HUES64 (cell line): ENCODE data around the gene ROBO2.

Experiments
- H3K27ac ChIP-seq: 2 replicates; pipeline ENCODE4 v1.7.0; 2013; ENCODE audit warnings: low read depth, low read length, inconsistent platforms
- H3K27me3 ChIP-seq: 2 replicates; pipeline ENCODE4 v1.6.1; 2013; ENCODE audit warnings: mild to moderate bottlenecking, low read length; ENCODE audit not compliant: insufficient read depth
- H3K36me3 ChIP-seq: 2 replicates; pipeline ENCODE4 v1.6.1; 2013; ENCODE audit warnings: mild to moderate bottlenecking, low read length; ENCODE audit not compliant: insufficient read depth
- H3K4me1 ChIP-seq: 2 replicates; pipeline ENCODE4 v1.6.1; 2013; ENCODE audit warnings: mild to moderate bottlenecking, low read length, moderate library complexity; ENCODE audit not compliant: insufficient read depth
- H3K4me3 ChIP-seq: 2 replicates; pipeline ENCODE4 v1.5.1; 2013; ENCODE audit warnings: mild to moderate bottlenecking, low read length, moderate library complexity
- H3K9ac ChIP-seq: 2 replicates; pipeline ENCODE4 v1.6.1; 2013; ENCODE audit warnings: mild to moderate bottlenecking, low read depth, low read length
- H3K9me3 ChIP-seq: 2 replicates; pipeline ENCODE4 v1.6.1; 2013; ENCODE audit warnings: low read depth, low read length; ENCODE audit not compliant: insufficient read depth
- WGBS: fragments of 150-250, 120-280 bp; methylation state at CpG from one replicate; pipeline ENCODE4 v1.1.7; 2013; ENCODE audit warnings: missing lambda C conversion rate; 5-methylcytosine and 5-hydroxymethylcytosine counted together

The ROBO2 gene

GRCh38 chr3:77536038-77536775 is 496.3 kb downstream of the ROBO2 start:
- Histone ChIP-seq H3K4me1 (peaks cover 12% of the 10 kb centered on the region), H3K27ac (no peak overlapping the region), H3K9ac (no peak overlapping the region), H3K27me3 (no peaks in the 10 kb centered on the region), H3K9me3 (no peaks in the 10 kb centered on the region), H3K36me3 (no peaks in the 10 kb centered on the region), H3K4me3 (no peak overlapping the region)
- 70% methylated on average over 3 of the region's 3 CpGs for WGBS

- H3K4me3 ChIP-seq, result no peak overlapping the region
- peaks cover 14% of the 10 kb centered on the region for H3K4me1 ChIP-seq
- no peaks in the 10 kb centered on the region for H3K9me3 ChIP-seq
- no peaks in the 10 kb centered on the region for H3K27me3 ChIP-seq
- WGBS, result 95% methylated on average over 11 of the region's 11 CpGs
- H3K36me3 ChIP-seq, result no peaks in the 10 kb centered on the region
- no peak overlapping the region for H3K9ac ChIP-seq
- H3K27ac ChIP-seq, result no peak overlapping the region
Measured at GRCh38 chr3:77539014-77539413, 499.1 kb downstream of the ROBO2 start.

- no peak overlapping the region for H3K27ac ChIP-seq
- 91% methylated on average over 2 of the region's 2 CpGs for WGBS
Measured at GRCh38 chr3:77539677-77540076, 499.8 kb downstream of the ROBO2 start.

GRCh38 chr3:77541203-77541922 is 501.5 kb downstream of the ROBO2 start:
- H3K9ac ChIP-seq, result no peak overlapping the region
- peaks cover 7% of the 10 kb centered on the region for H3K4me1 ChIP-seq
- no peaks in the 10 kb centered on the region for H3K27me3 ChIP-seq
- no peaks in the 10 kb centered on the region for H3K9me3 ChIP-seq
- H3K27ac ChIP-seq, result no peak overlapping the region
- 45% methylated on average over 3 of the region's 4 CpGs for WGBS
- H3K36me3 ChIP-seq, result no peaks in the 10 kb centered on the region
- H3K4me3 ChIP-seq, result no peak overlapping the region

More at GRCh38 chr3:77539677-77540076, 499.8 kb downstream of the ROBO2 start:
- no peak overlapping the region for H3K9ac ChIP-seq
- no peaks in the 10 kb centered on the region for H3K9me3 ChIP-seq
- no peaks in the 10 kb centered on the region for H3K27me3 ChIP-seq
- H3K4me1 ChIP-seq, result peaks cover 14% of the 10 kb centered on the region
- H3K4me3 ChIP-seq, result no peak overlapping the region
- no peaks in the 10 kb centered on the region for H3K36me3 ChIP-seq

GRCh38 chr3:77546246-77546645 is 506.3 kb downstream of the ROBO2 start:
- Histone ChIP-seq H3K4me3 (no peak overlapping the region), H3K27ac (no peak overlapping the region), H3K9me3 (no peaks in the 10 kb centered on the region), H3K9ac (no peak overlapping the region), H3K4me1 (peaks cover 2% of the 10 kb centered on the region), H3K36me3 (no peaks in the 10 kb centered on the region), H3K27me3 (no peaks in the 10 kb centered on the region)
- 84% methylated on average over 2 of the region's 3 CpGs for WGBS

GRCh38 chr3:77549034-77549433 is 509.1 kb downstream of the ROBO2 start:
- 96% methylated on average over 4 of the region's 5 CpGs for WGBS
- no peaks in the 10 kb centered on the region for H3K27me3 ChIP-seq
- H3K4me1 ChIP-seq, result no peaks in the 10 kb centered on the region
- H3K9me3 ChIP-seq, result no peaks in the 10 kb centered on the region
- no peak overlapping the region for H3K27ac ChIP-seq
- no peaks in the 10 kb centered on the region for H3K36me3 ChIP-seq
- no peak overlapping the region for H3K9ac ChIP-seq
- no peak overlapping the region for H3K4me3 ChIP-seq

- Histone ChIP-seq H3K36me3 (no peaks in the 10 kb centered on the region), H3K4me1 (no peaks in the 10 kb centered on the region), H3K27me3 (no peaks in the 10 kb centered on the region), H3K9ac (no peak overlapping the region), H3K4me3 (no peak overlapping the region), H3K9me3 (no peaks in the 10 kb centered on the region), H3K27ac (no peak overlapping the region)
- WGBS, result 100% methylated on average over 1 of the region's 1 CpG
Measured at GRCh38 chr3:77553240-77553639, 513.3 kb downstream of the ROBO2 start.

- Histone ChIP-seq H3K36me3 (no peaks in the 10 kb centered on the region), H3K27me3 (no peaks in the 10 kb centered on the region), H3K9me3 (no peaks in the 10 kb centered on the region), H3K9ac (no peak overlapping the region), H3K27ac (no peak overlapping the region), H3K4me1 (peaks cover 18% of the 10 kb centered on the region), H3K4me3 (no peak overlapping the region)
- 96% methylated on average over 2 of the region's 2 CpGs for WGBS
Measured at GRCh38 chr3:77562089-77562488, 522.2 kb downstream of the ROBO2 start.

- Histone ChIP-seq H3K9ac (no peak overlapping the region), H3K4me3 (no peak overlapping the region), H3K4me1 (peaks cover 18% of the 10 kb centered on the region), H3K9me3 (no peaks in the 10 kb centered on the region), H3K36me3 (no peaks in the 10 kb centered on the region), H3K27me3 (no peaks in the 10 kb centered on the region), H3K27ac (no peak overlapping the region)
- 95% methylated on average over 1 of the region's 1 CpG for whole genome bisulfite sequencing
Measured at GRCh38 chr3:77563012-77563411, 523.1 kb downstream of the ROBO2 start.

- Histone ChIP-seq H3K36me3 (no peaks in the 10 kb centered on the region), H3K4me1 (peaks cover 18% of the 10 kb centered on the region), H3K4me3 (no peak overlapping the region), H3K9me3 (no peaks in the 10 kb centered on the region), H3K27me3 (no peaks in the 10 kb centered on the region), H3K27ac (no peak overlapping the region), H3K9ac (no peak overlapping the region)
- WGBS, result 84% methylated on average over 6 of the region's 6 CpGs
Measured at GRCh38 chr3:77566055-77566454, 526.2 kb downstream of the ROBO2 start.

GRCh38 chr3:77571971-77572715 is 532.2 kb downstream of the ROBO2 start:
- H3K4me3 ChIP-seq, result no peak overlapping the region
- no peaks in the 10 kb centered on the region for H3K4me1 ChIP-seq
- no peak overlapping the region for H3K27ac ChIP-seq
- H3K9me3 ChIP-seq, result no peaks in the 10 kb centered on the region
- 97% methylated on average over 3 of the region's 5 CpGs for WGBS
- no peaks in the 10 kb centered on the region for H3K36me3 ChIP-seq
- H3K9ac ChIP-seq, result no peak overlapping the region
- H3K27me3 ChIP-seq, result no peaks in the 10 kb centered on the region
